CD4-positive, alpha-beta T cell treated with Interleukin-4 for 4 hours (primary cell): Measurements from ENCODE around the gene LHFPL2.
"Not testable (repeated sequence)": the region's sequence is repeated elsewhere in the genome, so short reads cannot be mapped to it uniquely, and the experiment has no call there.

Source experiments
- DNase-seq: peaks from one replicate; pipeline ENCODE4 v3.0.0-alpha.2; 2020

LHFPL2 gene

GRCh38 chr5:78648359-78649210, at the start of gene LHFPL2:
Gene LHFPL2 (minus strand): TSS chr5:78648772. CDS start chr5:78510213, 138,559 bp downstream.
- no peak for DNase-seq

GRCh38 chr5:78696637-78697036, 48.1 kb upstream of the LHFPL2 start:
- no peak for DNase-seq

- DNase-seq: not testable (repeated sequence)
These were observed 47.5 kb upstream of the LHFPL2 start for GRCh38 chr5:78696052-78696451.

GRCh38 chr5:78693339-78693738, 44.8 kb upstream of the LHFPL2 start:
- no peak for DNase-seq

- no peak for DNase-seq
These were observed 42.8 kb upstream of the LHFPL2 start for GRCh38 chr5:78691084-78691960.

GRCh38 chr5:78690253-78690972, 41.8 kb upstream of the LHFPL2 start:
- no peak for DNase-seq

GRCh38 chr5:78689540-78690252, 41.1 kb upstream of the LHFPL2 start:
- no peak for DNase-seq

- DNase-seq: not testable (repeated sequence)
These were observed 38.9 kb upstream of the LHFPL2 start for GRCh38 chr5:78687514-78687913.

- not testable (repeated sequence) for DNase-seq
These were observed 35.3 kb upstream of the LHFPL2 start for GRCh38 chr5:78683905-78684304.

GRCh38 chr5:78679905-78680304, 31.3 kb upstream of the LHFPL2 start:
- DNase-seq: no peak

- no peak for DNase-seq
These were observed 29.5 kb upstream of the LHFPL2 start for GRCh38 chr5:78677777-78678668.

- DNase-seq: no peak
These were observed 27.6 kb upstream of the LHFPL2 start for GRCh38 chr5:78675956-78676730.

GRCh38 chr5:78673827-78674226, 25.3 kb upstream of the LHFPL2 start:
- not testable (repeated sequence) for DNase-seq

- DNase-seq: no peak
These were observed 23.6 kb upstream of the LHFPL2 start for GRCh38 chr5:78672154-78672553.

- no peak for DNase-seq
These were observed 23.0 kb upstream of the LHFPL2 start for GRCh38 chr5:78671609-78672008.

- no peak for DNase-seq
These were observed 22.2 kb upstream of the LHFPL2 start for GRCh38 chr5:78670701-78671269.

- no peak for DNase-seq
These were observed 20.8 kb upstream of the LHFPL2 start for GRCh38 chr5:78669331-78669730.

- DNase-seq: no peak
These were observed 19.0 kb upstream of the LHFPL2 start for GRCh38 chr5:78667461-78668103.

- not testable (repeated sequence) for DNase-seq
These were observed 18.4 kb upstream of the LHFPL2 start for GRCh38 chr5:78666975-78667374.

GRCh38 chr5:78666041-78666444, 17.5 kb upstream of the LHFPL2 start:
- DNase-seq: no peak
